ENCODE results near the gene CTSV. TPM values are rescaled to one million over a fixed set of nuclear protein-coding genes. Genes with fewer than 3 reads are reported as not detected.
"Not testable (repeated sequence)": the region's sequence is repeated elsewhere in the genome, so short reads cannot be mapped to it uniquely, and the experiment has no call there.

The CTSV gene
- total and polyA plus RNA-seq, 10 of the 15 experiments (the other 5 are each of a cell fraction or from before 2014, with no cell fraction given) = 0.10 to 0.51 (median 0.19) TPM; not detected in 1

DNA sequence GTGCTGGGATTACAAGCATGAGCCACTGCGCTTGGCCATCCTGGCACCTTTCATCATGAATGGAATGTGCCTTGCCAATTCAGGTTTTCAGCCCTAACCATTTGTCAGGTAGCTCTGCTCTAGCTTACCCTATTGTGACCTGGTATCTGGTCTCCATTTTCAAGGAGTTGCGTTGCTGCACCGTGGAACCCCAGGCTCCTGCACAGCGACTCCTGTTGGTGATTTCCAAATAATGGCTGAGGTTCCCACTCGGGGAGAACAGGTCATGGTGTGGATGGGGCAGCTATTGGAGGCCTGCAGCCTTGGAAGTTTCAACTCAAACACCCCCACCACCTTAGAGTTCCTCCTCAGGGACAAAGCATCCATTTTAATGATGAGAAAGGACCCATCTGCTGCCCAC lies 18.7 kb upstream of the CTSV start (continued):
- TF ChIP-seq ASH2L (IDR thresholded peaks at IDR 0.05; ENCODE audit: borderline replicate concordance, low read depth) = no peak

DNA sequence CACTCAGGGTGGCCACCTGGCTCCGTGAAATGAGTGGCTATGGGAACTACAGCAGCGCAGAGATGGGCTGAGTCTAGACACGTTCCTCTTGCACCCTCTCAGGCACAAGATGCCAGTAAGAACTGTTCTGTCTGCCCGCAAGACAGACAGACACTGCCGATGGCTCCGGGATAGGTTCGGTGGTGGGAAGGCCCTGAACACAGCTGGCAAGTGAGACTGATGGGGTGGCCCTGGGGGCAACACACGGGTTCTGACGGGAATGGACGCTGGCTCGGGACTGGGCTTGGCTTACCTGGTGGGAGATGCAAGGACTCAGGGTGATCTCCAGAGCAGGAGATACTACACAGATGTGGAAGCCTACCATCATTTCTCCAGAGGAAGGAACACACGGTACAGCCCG lies 16.9 kb upstream of the CTSV start:
- SMC1A ChIA-PET (ENCODE audit: uncharacterized antibody, unreplicated experiment); CTCF ChIA-PET: not testable (repeated sequence)

DNA sequence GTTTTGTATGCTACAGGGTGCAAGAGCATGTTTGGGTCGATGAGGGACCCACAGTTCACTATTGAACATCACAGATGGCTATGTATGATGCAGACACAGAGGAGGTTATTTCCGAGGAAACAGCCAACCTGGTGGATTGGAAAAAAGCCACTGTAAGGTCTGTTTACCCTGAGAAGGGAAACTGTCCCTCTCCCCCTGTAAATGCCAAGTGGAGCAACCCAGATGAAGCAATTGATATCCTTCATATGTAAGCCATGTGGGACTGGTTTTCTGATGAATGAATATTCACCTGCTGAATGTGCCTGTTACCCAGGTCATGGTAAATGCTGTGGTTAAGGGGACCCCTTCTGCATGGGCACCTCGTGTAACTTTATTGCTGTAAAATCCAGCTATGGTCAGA lies 14.8 kb upstream of the CTSV start:
- FAIRE-seq = no peak
- Histone ChIP-seq H3K27ac (ENCODE audit: control insufficient read depth, insufficient read depth) (no peak overlapping the region), H4K20me1 (ENCODE audit: control insufficient read depth, insufficient read depth) (no peaks in the 10 kb centered on the region), H3K4me3 (no peak overlapping the region), H3K36me3 (ENCODE audit: control insufficient read depth in 2 of 2, insufficient read depth in 2 of 2, low read length in 1 of 2) (no peaks in the 10 kb centered on the region), H3K4me1 (ENCODE audit: control insufficient read depth, insufficient read depth, low read length) (no peaks in the 10 kb centered on the region), H3K9ac (ENCODE audit: control insufficient read depth, insufficient read depth, low read length) (no peak overlapping the region), H2AFZ (ENCODE audit: control insufficient read depth, low read depth, low read length) (no peak overlapping the region), H3K27me3 (replicated peaks in 1 of 2; ENCODE audit: control insufficient read depth in 2 of 2, insufficient read depth in 2 of 2, low read length in 1 of 2) (no peaks in the 10 kb centered on the region; a peak in 2 of 4 replicates), H3K9me3 (replicated peaks; ENCODE audit: control insufficient read depth, insufficient read depth, low read length) (no peaks in the 10 kb centered on the region; the same call in 1 of the 3 replicates), H3K4me2 (ENCODE audit: control insufficient read depth, insufficient read depth) (no peak overlapping the region), H3K79me2 (ENCODE audit: control insufficient read depth, insufficient read depth, low read length) (no peaks in the 10 kb centered on the region)
- no TSS peak for BruUV-seq (replicated peaks)
- ChIA-PET SMC1A (ENCODE audit: uncharacterized antibody, unreplicated experiment) (no interaction called here), RAD21 (ENCODE audit: unreplicated experiment) (no interaction called here), POLR2A (no interaction called here), CTCF (no interaction called here)
- intact Hi-C loops (cut with micrococcal nuclease; ENCODE audit: unreplicated experiment) = no loop called here
- no peak for ATAC-seq
- 6% methylated on average over 3 of the region's 3 CpGs for whole genome bisulfite sequencing (ENCODE audit: insufficient coverage, insufficient replicate concordance, low lambda C conversion rate, missing lambda C conversion rate)
- DNase-seq (ENCODE audit: low read depth, low spot score) = no peak
- in situ Hi-C loops (cut with MboI) = no loop called here
- no peak for TF ChIP-seq EP300 (IDR thresholded peaks at IDR 0.05; ENCODE audit: borderline replicate concordance in 1 of 2, control insufficient read depth in 1 of 2, low read depth in 2 of 2, low read length in 2 of 2)
- TF ChIP-seq MEF2A (IDR thresholded peaks at IDR 0.05; ENCODE audit: insufficient read depth, low read depth, low read length) = no peak
- TF ChIP-seq TCF3 (IDR thresholded peaks at IDR 0.05; ENCODE audit: borderline replicate concordance, insufficient read depth, low read depth, low read length) = no peak
- no peak for TF ChIP-seq CREB1 (IDR thresholded peaks at IDR 0.05; ENCODE audit: low read depth)
- TF ChIP-seq SREBF1 (IDR thresholded peaks at IDR 0.05; ENCODE audit: low read length) = no peak
- no peak for TF ChIP-seq TCF7 (IDR thresholded peaks at IDR 0.05; ENCODE audit: borderline replicate concordance)
- TF ChIP-seq, protein P1, sequence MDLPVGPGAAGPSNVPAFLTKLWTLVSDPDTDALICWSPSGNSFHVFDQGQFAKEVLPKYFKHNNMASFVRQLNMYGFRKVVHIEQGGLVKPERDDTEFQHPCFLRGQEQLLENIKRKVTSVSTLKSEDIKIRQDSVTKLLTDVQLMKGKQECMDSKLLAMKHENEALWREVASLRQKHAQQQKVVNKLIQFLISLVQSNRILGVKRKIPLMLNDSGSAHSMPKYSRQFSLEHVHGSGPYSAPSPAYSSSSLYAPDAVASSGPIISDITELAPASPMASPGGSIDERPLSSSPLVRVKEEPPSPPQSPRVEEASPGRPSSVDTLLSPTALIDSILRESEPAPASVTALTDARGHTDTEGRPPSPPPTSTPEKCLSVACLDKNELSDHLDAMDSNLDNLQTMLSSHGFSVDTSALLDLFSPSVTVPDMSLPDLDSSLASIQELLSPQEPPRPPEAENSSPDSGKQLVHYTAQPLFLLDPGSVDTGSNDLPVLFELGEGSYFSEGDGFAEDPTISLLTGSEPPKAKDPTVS (IDR thresholded peaks at IDR 0.05; ENCODE audit: low read depth, low read length) = no peak
- TF ChIP-seq POU2F2 (IDR thresholded peaks at IDR 0.05; ENCODE audit: borderline replicate concordance, low read depth, low read length) = no peak
- TF ChIP-seq SMAD1 (IDR thresholded peaks at IDR 0.05; ENCODE audit: low read depth, partially characterized antibody) = no peak
- TF ChIP-seq EZH2 (IDR thresholded peaks at IDR 0.05; ENCODE audit: borderline replicate concordance, control insufficient read depth, low read depth, low read length) = no peak
- no peak for TF ChIP-seq ZNF274 (IDR thresholded peaks at IDR 0.05; ENCODE audit: insufficient read depth, insufficient read length)
- TF ChIP-seq SUPT20H (IDR thresholded peaks at IDR 0.05; ENCODE audit: borderline replicate concordance, control insufficient read depth, low read depth, low read length) = no peak
- TF ChIP-seq CHD2 (IDR thresholded peaks at IDR 0.05; ENCODE audit: borderline replicate concordance, low read depth, low read length) = no peak
- no peak for TF ChIP-seq ZBED1 (IDR thresholded peaks at IDR 0.05; ENCODE audit: borderline replicate concordance)

More for the DNA sequence above, 16.9 kb upstream of the CTSV start:
- RAD21 ChIA-PET (ENCODE audit: unreplicated experiment); BruUV-seq (replicated peaks); ATAC-seq; H3K4me3 ChIP-seq; H3K4me2 ChIP-seq (ENCODE audit: control insufficient read depth, insufficient read depth); H4K20me1 ChIP-seq (ENCODE audit: control insufficient read depth, insufficient read depth); POLR2A ChIA-PET; in situ Hi-C loops (cut with MboI); FAIRE-seq; H3K4me1 ChIP-seq (ENCODE audit: control insufficient read depth, insufficient read depth, low read length); H3K27ac ChIP-seq (ENCODE audit: control insufficient read depth, insufficient read depth); H3K9me3 ChIP-seq (replicated peaks; ENCODE audit: control insufficient read depth, insufficient read depth, low read length); intact Hi-C loops (cut with micrococcal nuclease; ENCODE audit: unreplicated experiment); H3K9ac ChIP-seq (ENCODE audit: control insufficient read depth, insufficient read depth, low read length); H2AFZ ChIP-seq (ENCODE audit: control insufficient read depth, low read depth, low read length); H3K36me3 ChIP-seq (ENCODE audit: control insufficient read depth in 2 of 2, insufficient read depth in 2 of 2, low read length in 1 of 2); DNase-seq (ENCODE audit: low read depth, low spot score); H3K79me2 ChIP-seq (ENCODE audit: control insufficient read depth, insufficient read depth, low read length); H3K27me3 ChIP-seq (replicated peaks in 1 of 2; ENCODE audit: control insufficient read depth in 2 of 2, insufficient read depth in 2 of 2, low read length in 1 of 2): not testable (repeated sequence)
- WGBS (ENCODE audit: insufficient coverage, insufficient replicate concordance, low lambda C conversion rate, missing lambda C conversion rate) = 72% methylated on average over 10 of the region's 13 CpGs

All from GM12878 (cell line).